Activated CD8-positive, alpha-beta memory T cell treated with anti-CD3 and anti-CD28 coated beads, Interleukin-2, amount 50 U/mL, for 24 hours (primary cell): ENCODE results near the gene OAF.
"Not testable (repeated sequence)": the region's sequence is repeated elsewhere in the genome, so short reads cannot be mapped to it uniquely, and the experiment has no call there.

ENCODE experiments used
- DNase-seq: peaks from one replicate; pipeline ENCODE4 v3.0.0-alpha.2; 2020; ENCODE audit errors: extremely low read depth

Gene OAF

GRCh38 chr11:120240866-120241265 lies 30.0 kb downstream of the OAF start:
- no peak for DNase-seq

- DNase-seq = no peak
Measured at GRCh38 chr11:120241277-120241676, 30.4 kb downstream of the OAF start.

GRCh38 chr11:120243221-120243620 lies 32.4 kb downstream of the OAF start:
- DNase-seq = no peak

GRCh38 chr11:120244476-120245365 lies 33.9 kb downstream of the OAF start:
- DNase-seq = no peak

GRCh38 chr11:120245434-120245833 lies 34.6 kb downstream of the OAF start:
- no peak for DNase-seq

DNA sequence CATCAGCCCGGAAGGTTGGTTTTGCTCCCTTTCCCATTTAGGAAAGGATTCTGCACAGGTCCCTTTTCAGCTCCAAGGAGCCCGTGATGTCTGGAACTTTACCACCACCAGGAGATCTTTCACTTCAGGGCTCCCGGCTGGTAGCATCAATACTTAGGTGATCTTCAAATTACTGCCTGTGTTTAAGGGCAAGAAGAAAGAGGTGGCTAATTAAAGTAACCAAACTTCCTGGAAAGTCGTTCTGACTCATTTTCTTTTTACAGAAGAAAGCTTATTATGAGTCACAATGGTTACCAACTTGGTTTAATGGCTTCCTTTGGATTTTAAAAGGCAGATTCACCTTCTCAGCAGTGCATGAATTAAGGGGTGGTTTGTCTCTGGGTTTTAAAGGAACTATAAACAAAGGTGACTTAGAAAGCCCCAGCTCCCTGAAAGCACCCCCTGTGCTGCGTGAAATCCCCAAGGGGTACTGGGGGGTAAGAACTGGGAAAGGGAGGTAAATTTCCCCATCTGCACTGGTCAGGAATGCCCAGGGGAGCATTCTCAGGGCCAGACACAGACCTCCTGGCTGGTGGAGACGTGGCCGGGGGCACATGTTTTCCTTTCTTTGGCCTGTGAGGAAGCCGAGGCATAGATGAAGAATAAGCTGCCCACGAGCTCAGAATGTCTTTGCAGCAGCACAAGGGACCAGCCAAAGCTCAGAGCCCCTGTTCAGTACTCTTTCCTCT lies 37.9 kb downstream of the OAF start:
- no peak for DNase-seq

DNA sequence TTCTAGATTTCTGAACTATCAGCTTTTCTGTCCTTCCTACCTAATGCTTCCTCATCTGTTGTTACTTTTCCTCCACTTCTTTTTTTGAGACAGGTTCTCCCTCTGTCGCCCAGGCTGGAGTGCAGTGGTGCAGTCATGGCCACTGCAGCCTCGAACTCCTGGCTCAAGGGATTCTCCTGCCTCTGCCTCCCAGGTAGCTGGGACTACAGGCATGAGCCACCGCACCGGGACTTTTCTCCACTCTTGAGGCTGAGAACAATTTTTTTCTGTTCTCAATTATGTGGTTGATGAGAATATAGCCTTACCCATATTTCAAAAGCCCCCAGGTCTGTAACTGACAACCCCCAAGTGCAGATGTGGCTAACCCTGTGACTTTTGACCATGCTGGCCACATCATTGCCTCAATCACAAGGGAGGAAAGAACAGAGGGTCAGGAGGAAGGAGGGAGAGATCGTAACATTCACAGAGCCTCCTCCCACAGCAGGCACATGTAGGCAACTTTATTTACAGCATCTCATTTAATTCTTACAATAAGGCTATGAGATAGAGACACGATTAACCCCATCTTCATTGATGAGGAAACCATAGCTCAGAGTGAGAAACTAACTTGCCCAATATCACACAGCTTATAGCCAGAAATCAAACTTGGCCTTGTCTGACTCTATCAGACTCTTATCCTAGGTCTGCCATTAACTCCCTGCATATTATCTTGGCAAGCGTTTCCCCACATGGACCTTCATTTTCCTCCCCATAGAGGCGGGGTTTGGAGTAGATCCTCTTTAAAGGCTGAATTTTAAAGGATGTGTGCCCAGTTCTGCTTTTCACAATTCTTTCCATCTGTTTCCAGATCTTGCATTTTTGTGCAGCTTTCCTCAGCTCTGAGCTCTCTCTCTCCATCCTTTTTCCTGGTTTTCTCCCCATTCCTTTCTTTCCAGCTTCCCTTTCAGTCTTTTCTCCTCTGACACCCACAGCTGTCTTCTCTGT lies 38.7 kb downstream of the OAF start:
- DNase-seq = no peak

DNA sequence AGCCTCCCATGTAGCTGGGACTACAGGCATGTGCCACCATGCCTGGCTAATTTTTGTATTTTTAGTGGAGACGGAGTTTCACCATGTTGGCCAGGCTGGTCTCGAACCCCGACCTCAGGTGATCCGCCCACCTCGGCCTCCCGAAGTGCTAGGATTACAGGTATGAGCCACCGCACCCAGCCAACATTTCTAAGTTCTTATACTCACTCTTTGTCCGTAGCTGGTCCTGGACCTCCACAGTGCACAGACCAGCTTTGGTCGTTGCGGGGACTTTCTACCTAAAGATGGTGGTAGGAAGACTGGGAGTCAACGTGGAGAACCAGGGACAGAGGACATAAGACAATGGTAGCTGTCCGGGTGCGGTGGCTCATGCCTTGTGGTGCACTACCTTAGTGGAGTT lies 42.5 kb downstream of the OAF start:
- not testable (repeated sequence) for DNase-seq

GRCh38 chr11:120254788-120255518 lies 44.1 kb downstream of the OAF start:
- DNase-seq = no peak

GRCh38 chr11:120255519-120255866 lies 44.7 kb downstream of the OAF start:
- no peak for DNase-seq

GRCh38 chr11:120256178-120256577 lies 45.3 kb downstream of the OAF start:
- no peak for DNase-seq

- DNase-seq = no peak
Measured at GRCh38 chr11:120256779-120257178, 45.9 kb downstream of the OAF start.

- DNase-seq = no peak
Measured at GRCh38 chr11:120257346-120257745, 46.5 kb downstream of the OAF start.

GRCh38 chr11:120258661-120259060 lies 47.8 kb downstream of the OAF start:
- no peak for DNase-seq

- DNase-seq = no peak
Measured at GRCh38 chr11:120259241-120259640, 48.4 kb downstream of the OAF start.

DNA sequence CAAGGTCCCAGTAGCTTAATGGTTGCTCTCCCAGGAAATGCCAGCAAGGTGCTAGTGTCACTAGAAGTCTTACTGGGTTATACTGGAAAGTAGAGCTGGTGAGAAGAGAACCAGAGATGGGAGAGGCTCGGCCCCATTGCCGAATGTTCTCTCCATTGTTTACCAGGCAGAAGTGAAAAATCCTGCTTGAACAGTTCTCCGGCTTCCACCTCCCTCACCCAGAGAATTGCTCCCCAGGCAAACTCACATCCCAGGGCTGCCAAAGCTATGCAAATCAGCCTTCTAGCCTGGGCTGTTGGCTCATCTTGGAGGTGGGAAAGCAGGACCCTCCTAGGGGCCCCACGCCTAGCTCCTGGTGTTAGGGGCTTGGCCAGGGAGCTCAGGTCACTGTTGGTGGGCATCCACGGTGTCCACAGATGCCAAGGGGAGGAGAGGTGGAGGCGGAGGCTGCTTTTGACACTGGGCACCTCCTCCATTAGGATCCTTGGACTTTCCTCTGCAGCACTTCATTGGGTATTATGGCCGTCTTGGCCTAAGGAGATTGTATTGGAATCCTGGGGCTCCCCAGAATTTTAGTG lies 49.2 kb downstream of the OAF start:
- no peak for DNase-seq

DNA sequence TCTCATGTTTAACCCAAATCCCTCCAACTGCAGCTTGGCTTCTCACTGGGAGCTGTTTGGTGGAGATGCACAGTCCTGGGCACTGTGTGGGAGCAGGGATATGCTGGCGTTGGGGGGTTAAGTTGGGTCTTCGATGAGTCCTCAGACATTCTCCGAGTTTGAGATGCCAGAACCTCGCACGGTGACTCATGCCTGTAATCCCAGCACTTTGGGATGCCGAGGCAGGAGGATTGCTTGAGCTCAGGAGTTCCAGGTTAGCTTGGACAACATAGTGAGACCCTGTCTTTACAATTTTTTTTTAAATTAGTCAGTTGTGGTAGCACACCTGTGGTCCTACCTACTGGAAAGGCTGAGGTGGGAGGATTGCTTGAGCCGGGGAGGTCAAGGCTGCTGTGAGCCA lies 49.8 kb downstream of the OAF start:
- no peak for DNase-seq

DNA sequence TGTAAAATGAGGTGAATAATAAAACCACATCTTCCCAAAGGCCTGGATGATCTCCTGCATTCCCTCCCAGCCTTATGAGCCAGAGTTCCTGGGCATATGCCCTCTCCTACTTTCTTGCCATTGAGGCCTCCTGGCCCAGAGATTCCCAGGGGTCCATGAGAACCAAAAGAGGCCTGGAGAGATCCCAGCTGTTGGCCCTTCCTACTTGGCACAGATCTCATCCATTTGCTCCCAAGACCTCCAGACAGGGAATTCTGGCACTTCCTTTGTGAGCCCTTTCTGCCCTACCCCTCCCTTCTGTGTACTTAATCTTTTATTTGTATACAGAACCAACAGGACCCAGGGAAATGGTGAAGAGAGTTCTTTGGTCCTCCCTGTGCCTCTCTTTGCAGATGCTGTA lies 50.5 kb downstream of the OAF start:
- no peak for DNase-seq

GRCh38 chr11:120261931-120262330 lies 51.1 kb downstream of the OAF start:
- DNase-seq = no peak

DNA sequence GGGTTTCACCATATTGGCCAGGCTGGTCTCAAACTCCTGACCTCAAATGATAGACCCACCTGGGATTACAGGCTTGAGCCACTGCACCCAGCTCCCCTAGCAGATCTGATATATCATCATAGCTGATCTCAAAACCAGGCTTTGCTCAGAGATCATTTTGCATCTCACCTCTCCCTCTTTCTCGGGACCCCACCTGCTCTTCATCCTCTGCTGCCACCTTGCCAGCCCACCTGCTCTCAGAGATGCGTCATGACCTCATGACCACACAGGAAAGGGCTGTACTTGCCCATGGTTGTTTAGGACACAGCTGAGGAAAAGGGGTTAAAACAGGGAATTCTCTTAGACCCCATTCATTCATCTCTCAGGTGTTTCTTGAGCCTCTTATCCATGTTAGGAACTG lies 56.5 kb downstream of the OAF start:
- DNase-seq = no peak

DNA sequence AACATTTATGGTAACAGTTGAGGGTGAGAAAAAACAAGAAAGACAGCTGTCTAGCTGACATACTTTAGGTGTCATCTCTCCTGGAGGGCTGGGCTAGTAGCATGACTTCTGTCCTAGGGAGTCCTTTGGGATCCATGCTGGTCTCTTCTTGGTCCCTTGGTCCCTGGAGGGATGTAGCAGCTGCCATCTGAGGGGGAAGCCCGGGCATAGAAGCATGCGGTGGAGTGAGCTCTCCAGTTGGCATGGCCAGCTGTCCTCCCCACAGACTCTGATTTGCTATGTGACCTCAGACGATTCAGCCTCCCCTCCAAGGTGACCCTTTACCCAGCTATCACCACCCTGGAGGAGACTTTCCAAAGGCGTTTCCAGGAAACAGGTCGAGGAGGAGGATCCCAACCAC lies 57.9 kb downstream of the OAF start:
- no peak for DNase-seq
